H1 (cell line): ENCODE results near the gene SPCS3. TPM values are rescaled to one million over a fixed set of nuclear protein-coding genes. Genes with fewer than 3 reads are reported as not detected.

Source experiments
- CTCF ChIA-PET: fragments of 300-600 bp; sonication (Branson Sonifier 250); formaldehyde crosslinking; loops from one replicate; lab custom pipeline; 2021; ENCODE audit not compliant: partially characterized antibody; lab: Charles Lee
- POLR2A ChIA-PET: fragments of 300-600 bp; sonication (Branson Sonifier 250); formaldehyde crosslinking; loops from one replicate; lab custom pipeline; 2021; ENCODE audit warnings: inconsistent platforms; ENCODE audit not compliant: partially characterized antibody; lab: Charles Lee
- DNase-seq, 2 experiments: peaks; one replicate each; pipeline versions ENCODE4 v3.0.0 to v3.0.0-alpha.2; 2010 to 2022; ENCODE audit warnings: low spot score in 2 of 2, low read depth in 1 of 2, mixed read lengths in 1 of 2
- FAIRE-seq: peaks from 2 replicates; lab custom pipeline; 2011; peaks lifted over from hg19 to GRCh38; lab: Jason Lieb, UNC
- H2AFZ ChIP-seq: 2 replicates; pipeline ENCODE4 v1.8.1; 2012; ENCODE audit warnings: low read length, inconsistent platforms
- H2AK5ac ChIP-seq: 2 replicates; pipeline ENCODE4 v1.6.1; 2013; ENCODE audit warnings: low read depth, low read length
- H2BK120ac ChIP-seq: replicated peaks from 2 replicates; pipeline ENCODE3; 2013; ENCODE audit warnings: low read depth, low read length, inconsistent platforms
- H2BK12ac ChIP-seq: 2 replicates; pipeline ENCODE4 v1.6.1; 2013; ENCODE audit warnings: low read depth, low read length
- H2BK15ac ChIP-seq: 2 replicates; pipeline ENCODE4 v1.6.1; 2013; ENCODE audit warnings: low read length
- H2BK20ac ChIP-seq: 2 replicates; pipeline ENCODE4 v1.6.1; 2013; ENCODE audit warnings: low read length
- H2BK5ac ChIP-seq: 2 replicates; pipeline ENCODE4 v1.6.1; 2013; ENCODE audit warnings: low read depth, low read length
- H3K14ac ChIP-seq: 2 replicates; pipeline ENCODE4 v1.6.1; 2013; ENCODE audit warnings: inconsistent platforms; ENCODE audit not compliant: insufficient read length
- H3K18ac ChIP-seq: 2 replicates; pipeline ENCODE4 v1.6.1; 2013; ENCODE audit warnings: low read length; ENCODE audit errors: extremely low read depth
- H3K23ac ChIP-seq: 2 replicates; pipeline ENCODE4 v1.6.1; 2013; ENCODE audit warnings: inconsistent platforms; ENCODE audit not compliant: insufficient read length
- H3K23me2 ChIP-seq: 2 replicates; pipeline ENCODE4 v1.6.1; 2013; ENCODE audit warnings: low read depth, low read length
- H3K27ac ChIP-seq: 2 replicates; pipeline ENCODE4 v1.6.1; 2011; ENCODE audit warnings: low read depth, low read length, inconsistent platforms
- H3K27me3 ChIP-seq, 4 experiments: replicated peaks in 1 of 4; 1 replicate in 1 of 4; 2 replicates in 3 of 4; pipeline versions ENCODE4 v1.6.1 to v1.8.1; 2011 to 2013; ENCODE audit warnings: low read length in 3 of 4, mild to moderate bottlenecking in 3 of 4, inconsistent platforms in 2 of 4, mixed read lengths in 2 of 4, moderate library complexity in 1 of 4; ENCODE audit not compliant: control insufficient read depth in 3 of 4, insufficient read depth in 3 of 4; ENCODE audit errors: extremely low read depth in 1 of 4
- H3K36me3 ChIP-seq, 4 experiments: 2 replicates each; pipeline versions ENCODE4 v1.6.1 to v1.8.1; 2011 to 2013; ENCODE audit warnings: mild to moderate bottlenecking in 4 of 4, low read length in 3 of 4, moderate library complexity in 2 of 4, control low read depth in 1 of 4, inconsistent platforms in 1 of 4; ENCODE audit not compliant: insufficient read depth in 4 of 4, control insufficient read depth in 2 of 4
- H3K4ac ChIP-seq: replicated peaks from 2 replicates; pipeline ENCODE3; 2013; ENCODE audit warnings: low read length, low read depth, mixed read lengths, inconsistent platforms; ENCODE audit not compliant: insufficient read length
- H3K4me1 ChIP-seq, 4 experiments: replicated peaks in 1 of 4; 1 replicate in 1 of 4; 2 replicates in 3 of 4; pipeline versions ENCODE4 v1.6.1 to v1.8.1; 2011 to 2013; ENCODE audit warnings: low read length in 3 of 4, inconsistent platforms in 2 of 4, mixed read lengths in 1 of 4; ENCODE audit not compliant: insufficient read depth in 4 of 4, control insufficient read depth in 3 of 4
- H3K4me2 ChIP-seq, 2 experiments: 2 replicates each; pipeline versions ENCODE4 v1.6.1 to v1.8.1; 2011 to 2013; ENCODE audit warnings: low read depth in 2 of 2, low read length in 2 of 2, control low read depth in 1 of 2, inconsistent platforms in 1 of 2, mild to moderate bottlenecking in 1 of 2; ENCODE audit not compliant: insufficient read depth in 1 of 2
- H3K4me3 ChIP-seq, 4 experiments: fragments of 200-600, 300-600 bp in 1 of 4; sonication (generic), shearing (Covaris generic), sonication (Bioruptor Twin) in 1 of 4; 2 replicates each; pipeline versions ENCODE4 v1.5.1 to v1.8.1; 2011 to 2016; ENCODE audit warnings: low read length in 4 of 4, low read depth in 3 of 4, control low read depth in 2 of 4, inconsistent platforms in 2 of 4, mild to moderate bottlenecking in 2 of 4, mixed read lengths in 1 of 4, moderate library complexity in 1 of 4; ENCODE audit not compliant: insufficient read depth in 2 of 4; ENCODE audit errors: extremely low read depth in 1 of 4
- H3K56ac ChIP-seq: replicated peaks from 2 replicates; pipeline ENCODE3; 2013; ENCODE audit warnings: low read depth, mild to moderate bottlenecking, mixed read lengths, low read length, inconsistent platforms; ENCODE audit not compliant: insufficient read length
- H3K79me1 ChIP-seq: 2 replicates; pipeline ENCODE4 v1.6.1; 2013; ENCODE audit warnings: low read depth, low read length, control low read depth
- H3K79me2 ChIP-seq, 2 experiments: 2 replicates each; pipeline versions ENCODE4 v1.6.1 to v1.8.1; 2012 to 2013; ENCODE audit warnings: low read length in 2 of 2, mild to moderate bottlenecking in 2 of 2, inconsistent platforms in 1 of 2; ENCODE audit not compliant: insufficient read depth in 2 of 2, control insufficient read depth in 1 of 2
- H3K9ac ChIP-seq, 4 experiments: replicated peaks in 1 of 4; 1 replicate in 1 of 4; 2 replicates in 3 of 4; pipeline versions ENCODE4 v1.6.1 to v1.8.1; 2011 to 2013; ENCODE audit warnings: low read depth in 3 of 4, low read length in 3 of 4, control low read depth in 2 of 4, mild to moderate bottlenecking in 2 of 4, moderate library complexity in 2 of 4, inconsistent platforms in 1 of 4; ENCODE audit errors: extremely low read depth in 1 of 4
- H3K9me3 ChIP-seq, 2 experiments: 2 replicates each; pipeline versions ENCODE4 v1.6.1 to v1.8.1; 2012 to 2013; ENCODE audit warnings: mild to moderate bottlenecking in 2 of 2, moderate library complexity in 2 of 2, control low read depth in 1 of 2, inconsistent platforms in 1 of 2, low read depth in 1 of 2, low read length in 1 of 2, mixed read lengths in 1 of 2; ENCODE audit not compliant: insufficient read depth in 2 of 2
- H4K20me1 ChIP-seq, 2 experiments: replicated peaks in 1 of 2; 2 replicates each; pipeline versions ENCODE3 to v1.8.1; 2011 to 2013; ENCODE audit warnings: inconsistent platforms in 2 of 2, low read length in 2 of 2, mild to moderate bottlenecking in 1 of 2; ENCODE audit not compliant: insufficient read depth in 2 of 2, control insufficient read depth in 1 of 2
- H4K5ac ChIP-seq: 2 replicates; pipeline ENCODE4 v1.6.1; 2013; ENCODE audit warnings: low read length, low read depth, mixed read lengths, inconsistent platforms; ENCODE audit not compliant: insufficient read length
- H4K8ac ChIP-seq: 2 replicates; pipeline ENCODE4 v1.8.0; 2013; ENCODE audit warnings: mild to moderate bottlenecking, moderate library complexity, low read length, inconsistent platforms; ENCODE audit not compliant: insufficient read depth; ENCODE audit errors: extremely low read depth
- H4K91ac ChIP-seq: replicated peaks from 2 replicates; pipeline ENCODE3; 2013; ENCODE audit warnings: low read length, mixed read lengths, inconsistent platforms; ENCODE audit not compliant: insufficient read length
- ASH2L ChIP-seq: fragments of 200-600, 300-600 bp; sonication (generic); IDR thresholded peaks from one replicate; pipeline ENCODE4 v1.7.1; 2017; ENCODE audit warnings: low read length
- EZH2 ChIP-seq: fragments of 200-600 bp; sonication (generic); IDR thresholded peaks from 2 replicates; pipeline ENCODE4 v1.7.1; 2012; ENCODE audit warnings: low read depth, mild to moderate bottlenecking, moderate library complexity, low read length, inconsistent platforms; ENCODE audit not compliant: severe bottlenecking
- PHF8 ChIP-seq: fragments of 200-600 bp; sonication (generic); conservative IDR thresholded peaks from 2 replicates; pipeline ENCODE4 v1.7.1; 2012; ENCODE audit warnings: low read depth, mild to moderate bottlenecking, inconsistent platforms, low read length, moderate library complexity
- POLR2AphosphoS5 ChIP-seq: IDR thresholded peaks from 2 replicates; pipeline ENCODE4 v1.6.1; 2011; ENCODE audit warnings: low read depth, low read length
- RFX5 ChIP-seq: IDR thresholded peaks from 2 replicates; pipeline ENCODE4 v1.6.1; 2011; ENCODE audit warnings: low read depth, low read length, improper control_type of control experiment, borderline replicate concordance
- SIX5 ChIP-seq: IDR thresholded peaks from 2 replicates; pipeline ENCODE4 v1.6.1; 2011; ENCODE audit warnings: mild to moderate bottlenecking, low read depth, low read length
- TEAD4 ChIP-seq: IDR thresholded peaks from 2 replicates; pipeline ENCODE4 v1.6.1; 2012; ENCODE audit warnings: low read depth, low read length, inconsistent platforms, mixed read lengths
- WGBS, 2 experiments: shearing (Covaris generic) in 1 of 2; methylation state at CpG; one replicate each; pipeline versions ENCODE4 v1.1.6 to v1.1.7; 2013 to 2015; ENCODE audit warnings: low lambda C conversion rate in 2 of 2, mixed read lengths in 2 of 2, inconsistent platforms in 1 of 2, low coverage in 1 of 2, missing lambda C conversion rate in 1 of 2; ENCODE audit not compliant: insufficient replicate concordance in 2 of 2, insufficient coverage in 1 of 2, insufficient read length in 1 of 2; ENCODE audit errors: extremely low coverage in 1 of 2, missing lambda C conversion rate in 1 of 2; 5-methylcytosine and 5-hydroxymethylcytosine counted together
- polyA plus RNA-seq, 7 experiments: library from polyadenylated mRNA; depleted of rRNA in 3 of 7; stranded (reverse) in 5 of 7; unstranded in 2 of 7; fragments of >200 nt in 5 of 7; fragments of 200-250 nt in 2 of 7; gene quantifications; 1 replicate in 5 of 7; 2 replicates in 1 of 7; 4 replicates in 1 of 7; pipeline versions ENCODE4 v1.2.1 to v1.2.3, GENCODE V29; 2011 to 2013; ENCODE audit warnings: missing spikeins in 2 of 7, mixed read lengths in 2 of 7
- total RNA-seq: library from RNA; stranded (reverse); fragmentation: NEBNext Ultra II Directional; extraction: Animal tissue kit (Norgen Biotek cat#: 25700); gene quantifications from 2 replicates; pipeline ENCODE4 v1.2.1, GENCODE V29; 2021

SPCS3 gene
- total and polyA plus RNA-seq, 2 of the 8 experiments (the other 6 are each of a cell fraction or from before 2014, with no cell fraction given): 18.4 to 117 TPM

DNA sequence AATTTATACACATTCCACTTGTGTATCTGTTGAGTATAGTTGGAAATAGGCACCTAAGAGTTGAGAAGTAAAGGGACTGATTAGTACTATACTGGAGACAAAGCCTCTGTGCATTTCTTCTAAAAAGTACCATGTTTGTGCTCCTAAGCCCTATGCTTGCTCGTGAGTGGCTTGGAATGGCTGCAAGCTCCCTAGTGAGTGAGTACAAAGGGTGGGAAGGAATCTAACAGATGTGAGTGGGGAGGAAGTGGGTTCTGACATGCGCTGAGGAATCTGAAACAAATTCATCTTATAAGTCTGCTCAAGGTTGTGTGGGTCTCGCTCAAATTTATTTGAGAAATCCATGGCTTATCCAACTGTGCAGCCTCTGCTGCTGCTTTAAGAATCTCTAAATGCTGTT lies 13.3 kb downstream of the SPCS3 start:
- no peak overlapping the region for H2AK5ac ChIP-seq
- H3K23me2 ChIP-seq: no peaks in the 10 kb centered on the region
- H3K9ac ChIP-seq: no peak overlapping the region
- ChIA-PET CTCF (interaction anchor here (0.6 to 1.5 kb wide), 4 partner anchors 8 to 386 kb away, joined by 3 to 4 read pairs (median 3); no protein-coding TSS in a partner anchor), POLR2A (interaction anchor here (1.3 kb wide), 1 partner anchor 12 kb away, joined by 5 read pairs; no protein-coding TSS in a partner anchor)
- H2AFZ ChIP-seq: no peak overlapping the region
- H3K36me3 ChIP-seq: peaks cover 0 to 15% (median 0%) of the 10 kb centered on the region in 4 experiments; a peak in 1 of 8 replicates
- FAIRE-seq: no peak
- no peak for TF ChIP-seq EZH2
- TF ChIP-seq POLR2AphosphoS5: 0 out of 2 replicates have a peak, but pooled peaks have one; percentile 25
- no peak for TF ChIP-seq PHF8
- TF ChIP-seq SIX5: no peak
- TF ChIP-seq RFX5: no peak
- TF ChIP-seq ASH2L: no peak
- TF ChIP-seq TEAD4: no peak
- H3K27ac ChIP-seq: no peak overlapping the region
- no peak overlapping the region for H3K4ac ChIP-seq
- H3K14ac ChIP-seq: no peak overlapping the region
- H3K79me1 ChIP-seq: no peaks in the 10 kb centered on the region
- no peak for DNase-seq
- peaks cover 0 to 1% (median 0%) of the 10 kb centered on the region in 4 experiments; a peak in 1 of 7 replicates for H3K27me3 ChIP-seq
- no peak overlapping the region for H2BK15ac ChIP-seq
- H3K79me2 ChIP-seq: peaks cover 0 to 3% of the 10 kb centered on the region in 2 experiments; a peak in 2 of 4 replicates
- H2BK120ac ChIP-seq: no peak overlapping the region
- H4K91ac ChIP-seq: no peak overlapping the region
- no peaks in the 10 kb centered on the region for H4K20me1 ChIP-seq
- no peak overlapping the region for H3K18ac ChIP-seq
- H2BK12ac ChIP-seq: no peak overlapping the region
- WGBS, 2 experiments: 81% methylated on average over 3 of the region's 3 CpGs; no CpG with 5 or more reads in 1 of the 2 experiments
- H2BK5ac ChIP-seq: no peak overlapping the region
- no peaks in the 10 kb centered on the region for H3K9me3 ChIP-seq
- no peak overlapping the region for H4K8ac ChIP-seq
- no peak overlapping the region for H4K5ac ChIP-seq
- H3K23ac ChIP-seq: no peak overlapping the region
- H3K4me1 ChIP-seq: peaks cover 0 to 3% (median 0%) of the 10 kb centered on the region in 4 experiments; a peak in 1 of 7 replicates
- no peak overlapping the region for H3K4me2 ChIP-seq
- H3K4me3 ChIP-seq: no peak overlapping the region
- H3K56ac ChIP-seq: no peak overlapping the region
- H2BK20ac ChIP-seq: no peak overlapping the region
